Measurements from ENCODE around the gene FAM237B. TPM values are rescaled to one million over a fixed set of nuclear protein-coding genes. Genes with fewer than 3 reads are reported as not detected.
A peak's percentile ranks its signal among the peaks of the same experiment; 100 is the strongest.

The FAM237B gene
- total and polyA plus RNA-seq, 2 of the 13 experiments (the other 11 are each of a cell fraction or from before 2014, with no cell fraction given), result not detected

GRCh38 chr7:90346336-90347125 is 25.4 kb upstream of the FAM237B start, which contains the start of gene GTPBP10 (continued):
- peak; percentile 96 for TF ChIP-seq HDAC1 (CRISPR knock-in tag; IDR thresholded peaks at IDR 0.05)
- TF ChIP-seq ZNF709 (CRISPR knock-in tag; IDR thresholded peaks at IDR 0.05), result peak; percentile 78; the same call in 1 of the 2 replicates
- TF ChIP-seq TCF7L2 (IDR thresholded peaks at IDR 0.05; ENCODE audit: low read depth, low read length), result no peak
- TF ChIP-seq ZNF619 (CRISPR knock-in tag; IDR thresholded peaks at IDR 0.05), result no peak
- no peak for TF ChIP-seq CC2D1A (CRISPR knock-in tag; IDR thresholded peaks at IDR 0.05)
- no peak for TF ChIP-seq ZNF660 (CRISPR knock-in tag; IDR thresholded peaks at IDR 0.05; ENCODE audit: borderline replicate concordance, low read depth)
- TF ChIP-seq THAP7 (CRISPR knock-in tag; IDR thresholded peaks at IDR 0.05), result peak; percentile 86
- TF ChIP-seq ZNF879 (CRISPR knock-in tag; IDR thresholded peaks at IDR 0.05), result no peak
- TF ChIP-seq GRHL1 (CRISPR knock-in tag; conservative IDR thresholded peaks at IDR 0.05), result no peak
- peak; percentile 92; the same call in 1 of the 2 replicates for TF ChIP-seq ZIK1 (CRISPR knock-in tag; IDR thresholded peaks at IDR 0.05; ENCODE audit: borderline replicate concordance, low read depth)
- peak; percentile 84; the same call in 1 of the 2 replicates for TF ChIP-seq KAT7 (CRISPR knock-in tag; IDR thresholded peaks at IDR 0.05; ENCODE audit: borderline replicate concordance)
- peak; percentile 91 for TF ChIP-seq SP5 (CRISPR knock-in tag; IDR thresholded peaks at IDR 0.05; ENCODE audit: borderline replicate concordance, low read depth)
- no peak for TF ChIP-seq ZNF253 (CRISPR knock-in tag; IDR thresholded peaks at IDR 0.05; ENCODE audit: borderline replicate concordance)
- TF ChIP-seq HMG20A (CRISPR knock-in tag; IDR thresholded peaks at IDR 0.05; ENCODE audit: borderline replicate concordance), result no peak
- TF ChIP-seq THAP9 (CRISPR knock-in tag; IDR thresholded peaks at IDR 0.05; ENCODE audit: borderline replicate concordance), result peak; percentile 82
- TF ChIP-seq TCF12 (IDR thresholded peaks at IDR 0.05), result no peak
- TF ChIP-seq TCF12 (CRISPR knock-in tag; IDR thresholded peaks at IDR 0.05), result no peak
- peak; percentile 46; the same call in 1 of the 2 replicates for TF ChIP-seq GABPA (IDR thresholded peaks at IDR 0.05; ENCODE audit: low read depth, low read length)
- TF ChIP-seq GABPA (CRISPR knock-in tag; IDR thresholded peaks at IDR 0.05; ENCODE audit: low read depth), result peak; percentile 87
- TF ChIP-seq ZNF790 (CRISPR knock-in tag; IDR thresholded peaks at IDR 0.05; ENCODE audit: borderline replicate concordance), result peak; percentile 46; the same call in 1 of the 2 replicates
- TF ChIP-seq KLF15 (CRISPR knock-in tag; IDR thresholded peaks at IDR 0.05; ENCODE audit: borderline replicate concordance), result no peak
- TF ChIP-seq ATAD3A (CRISPR knock-in tag; IDR thresholded peaks at IDR 0.05), result no peak
- TF ChIP-seq CREBL2 (CRISPR knock-in tag; IDR thresholded peaks at IDR 0.05; ENCODE audit: borderline replicate concordance), result peak; percentile 87; the same call in 1 of the 2 replicates
- no peak for TF ChIP-seq IKZF4 (CRISPR knock-in tag; IDR thresholded peaks at IDR 0.05; ENCODE audit: borderline replicate concordance, low read depth, not compliant biosample characterization)
- no peak for TF ChIP-seq ZNF446 (CRISPR knock-in tag; IDR thresholded peaks at IDR 0.05)
- TF ChIP-seq NFYB (CRISPR knock-in tag; IDR thresholded peaks at IDR 0.05), result no peak
